A549 (cell line): Measurements from ENCODE around the gene RNF167. TPM values are rescaled to one million over a fixed set of nuclear protein-coding genes. Genes with fewer than 3 reads are reported as not detected.

ENCODE experiments used
- ATAC-seq, 2 experiments: fragments of 200-7000 bp in 1 of 2; fragments of >200 bp in 1 of 2; cut with Nextera tagmentation in 1 of 2; cut with Tn5 transposase in 1 of 2; 3 replicates each; pipeline versions ENCODE4 v1.8.0 to v1.9.1; 2018 to 2020; ENCODE audit warnings: mild to moderate bottlenecking in 1 of 2, moderate library complexity in 1 of 2
- CTCF ChIA-PET: fragments of 300-600 bp; sonication (Branson Sonifier 250); formaldehyde crosslinking; extraction: SDS; loops from one replicate; lab custom pipeline; 2021; ENCODE audit warnings: antibody characterized with exemption, inconsistent platforms; lab: Yijun Ruan, JAX
- POLR2A ChIA-PET: fragments of 350-600 bp; formaldehyde crosslinking; extraction: SDS; loops from one replicate; lab custom pipeline; 2021; ENCODE audit warnings: antibody characterized with exemption, inconsistent platforms; lab: Yijun Ruan, JAX
- DNase-seq, 2 experiments: peaks; one replicate each; pipeline versions ENCODE4 v3.0.0 to v3.0.0-alpha.2; 2011 to 2016; ENCODE audit warnings: low read depth in 1 of 2, low spot score in 1 of 2
- FAIRE-seq: peaks from 2 replicates; lab custom pipeline; 2011; peaks lifted over from hg19 to GRCh38; lab: Jason Lieb, UNC
- H3K27ac ChIP-seq, 2 experiments: fragments of >200 bp; sonication (Bioruptor Twin); formaldehyde crosslinking; 3 replicates each; pipeline ENCODE4 v1.5.1; 2016 to 2017
- H3K4me1 ChIP-seq: fragments of >200 bp; sonication (Bioruptor Twin); formaldehyde crosslinking; 3 replicates; pipeline ENCODE4 v1.6.1; 2016
- H3K4me2 ChIP-seq: fragments of >200 bp; sonication (Bioruptor Twin); formaldehyde crosslinking; 3 replicates; pipeline ENCODE4 v1.6.1; 2016
- H3K4me3 ChIP-seq: fragments of >200 bp; sonication (Bioruptor Twin); formaldehyde crosslinking; 3 replicates; pipeline ENCODE4 v1.5.1; 2016
- H3K9me3 ChIP-seq: fragments of >200 bp; sonication (Bioruptor Twin); formaldehyde crosslinking; 3 replicates; pipeline ENCODE4 v1.6.1; 2016
- BCL3 ChIP-seq: fragments of >200 bp; sonication (Bioruptor Twin); formaldehyde crosslinking; IDR thresholded peaks from 3 replicates; pipeline ENCODE4 v1.6.1; 2016
- CHD2 ChIP-seq: fragments of 150-350 bp; IDR thresholded peaks from 2 replicates; pipeline ENCODE4 v1.6.1; 2014; ENCODE audit warnings: low read length; ENCODE audit not compliant: partially characterized antibody
- CHD4 ChIP-seq: fragments of 200-600 bp; sonication (generic); IDR thresholded peaks from 2 replicates; pipeline ENCODE4 v1.6.1; 2016; ENCODE audit warnings: antibody characterized with exemption, mild to moderate bottlenecking, borderline replicate concordance
- E2F6 ChIP-seq: IDR thresholded peaks from 2 replicates; pipeline ENCODE4 v1.6.1; 2012; ENCODE audit warnings: low read depth, borderline replicate concordance
- EHF ChIP-seq: fragments of 250-450 bp; sonication (Bioruptor Pico); IDR thresholded peaks from 2 replicates; pipeline ENCODE4 v1.5.0; 2020; ENCODE audit warnings: mild to moderate bottlenecking
- ESRRA ChIP-seq: fragments of 150-350 bp; IDR thresholded peaks from 2 replicates; pipeline ENCODE4 v1.6.1; 2014; ENCODE audit warnings: mild to moderate bottlenecking, low read length, borderline replicate concordance
- FOSB ChIP-seq: fragments of 250-450 bp; sonication (Bioruptor Pico); IDR thresholded peaks from 2 replicates; pipeline ENCODE4 v1.5.0; 2020; ENCODE audit warnings: mild to moderate bottlenecking, moderate library complexity
- FOSL2 ChIP-seq, 2 experiments: fragments of 450-650 bp in 1 of 2; fragments of >200 bp in 1 of 2; sonication (Bioruptor Twin) in 1 of 2; formaldehyde crosslinking; IDR thresholded peaks; 2 replicates each; pipeline versions ENCODE4 v1.5.0 to v1.6.1; 2016 to 2020; ENCODE audit warnings: mild to moderate bottlenecking in 1 of 2, moderate library complexity in 1 of 2
- HDAC2 ChIP-seq: fragments of 200-600 bp; sonication (generic); IDR thresholded peaks from 2 replicates; pipeline ENCODE4 v1.6.1; 2016
- HMGXB4 ChIP-seq: fragments of 250-450 bp; sonication (Bioruptor Pico); IDR thresholded peaks from 2 replicates; pipeline ENCODE4 v1.5.0; 2021; ENCODE audit warnings: mild to moderate bottlenecking, moderate library complexity, borderline replicate concordance
- HOXB13 ChIP-seq: fragments of 250-450 bp; sonication (Bioruptor Pico); IDR thresholded peaks from 2 replicates; pipeline ENCODE4 v1.5.0; 2020; ENCODE audit warnings: low read depth, mild to moderate bottlenecking, moderate library complexity
- JUN ChIP-seq, 2 experiments: fragments of >200 bp; sonication (Bioruptor Twin); formaldehyde crosslinking; IDR thresholded peaks; 2 replicates in 1 of 2; 3 replicates in 1 of 2; pipeline ENCODE4 v1.6.1; 2016 to 2017
- MAFK ChIP-seq: fragments of 450-650 bp; IDR thresholded peaks from 2 replicates; pipeline ENCODE4 v1.6.1; 2014; ENCODE audit not compliant: partially characterized antibody
- PHF8 ChIP-seq: fragments of 200-600 bp; sonication (generic); IDR thresholded peaks from 2 replicates; pipeline ENCODE4 v1.6.1; 2016; ENCODE audit warnings: low read depth, mild to moderate bottlenecking, antibody characterized with exemption, moderate library complexity, borderline replicate concordance
- POLR2A ChIP-seq: IDR thresholded peaks from 2 replicates; pipeline ENCODE4 v1.6.1; 2012; ENCODE audit warnings: mild to moderate bottlenecking, low read length
- REST ChIP-seq: fragments of 200-600 bp; sonication (generic); IDR thresholded peaks from 2 replicates; pipeline ENCODE4 v1.6.1; 2016; ENCODE audit warnings: antibody characterized with exemption, mild to moderate bottlenecking, moderate library complexity
- WGBS: methylation state at CpG from one replicate; pipeline ENCODE4 v1.1.6; 2017; ENCODE audit errors: missing lambda C conversion rate; 5-methylcytosine and 5-hydroxymethylcytosine counted together
- polyA plus RNA-seq, 4 experiments: library from polyadenylated mRNA; depleted of rRNA in 3 of 4; stranded (reverse); fragments of >200 nt; fragmentation: RNase III in 1 of 4; extraction: RNeasy Plus Mini Kit Qiagen cat#74134 plus additional on column Dnase treatment in 1 of 4; gene quantifications; 2 replicates in 3 of 4; 3 replicates in 1 of 4; pipeline ENCODE4 v1.2.3, GENCODE V29; 2011 to 2017
- TF ChIP-seq, protein P1 (sequence below): IDR thresholded peaks from 2 replicates; pipeline ENCODE4 v1.6.1; 2012
- TF ChIP-seq, protein P2 (sequence below): fragments of >200 bp; sonication (Bioruptor Twin); formaldehyde crosslinking; IDR thresholded peaks from 3 replicates; pipeline ENCODE4 v1.5.1; 2016

Gene RNF167
- polyA plus RNA-seq, 2 of the 4 experiments (the other 2 are of a cell fraction): 86.4 to 98.7 TPM

DNA sequence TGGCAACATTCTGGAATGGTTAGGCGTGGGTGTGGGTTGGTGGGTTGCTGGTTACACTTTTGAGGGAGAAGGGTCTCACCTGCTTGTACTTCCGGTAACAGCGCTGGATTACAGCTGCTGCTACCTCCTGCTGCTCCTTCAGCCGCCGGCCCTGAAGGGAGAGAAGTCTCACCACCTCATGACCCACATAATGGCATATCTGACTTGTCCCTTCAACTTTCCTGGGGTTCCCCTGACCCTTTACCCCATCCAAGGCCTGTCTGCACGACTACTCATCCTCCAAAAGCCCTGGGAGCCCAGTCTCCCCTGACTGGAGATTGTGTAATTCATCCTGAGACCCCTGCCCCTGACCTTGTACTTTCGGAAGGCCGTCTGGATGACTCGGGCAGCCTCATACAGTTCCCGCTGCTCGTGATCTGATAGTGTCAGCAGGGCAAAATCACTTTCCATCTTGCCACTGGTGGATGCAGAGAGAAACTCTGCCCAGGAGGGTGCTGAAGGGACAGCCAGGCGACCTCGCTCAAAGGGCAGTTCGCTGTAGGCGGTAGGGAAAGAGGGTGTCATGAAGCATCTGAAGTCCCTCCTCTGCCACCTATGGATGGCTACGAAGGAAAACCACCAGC lies 29.6 kb downstream of the RNF167 start:
- Histone ChIP-seq H3K4me2 (peak overlapping the region; percentile 84; the same call in 2 of the 3 replicates), H3K9me3 (no peaks in the 10 kb centered on the region)
- no peak for FAIRE-seq
- WGBS: 91% methylated on average over 16 of the region's 16 CpGs
- POLR2A ChIA-PET: interaction anchor here (0.8 to 2.0 kb wide), 3 partner anchors 17 to 30 kb away, joined by 3 to 10 read pairs (median 8); partner anchors contain the start of genes CAMTA2, RNF167 and SLC25A11
- TF ChIP-seq ESRRA (no peak), HDAC2 (no peak), POLR2A (no peak), CHD4 (no peak), MAFK (no peak)
- TF ChIP-seq, all 56 proteins: peak for 0
- DNase-seq: no peak
- Histone ChIP-seq H3K4me1 (peaks cover 21% of the 10 kb centered on the region), H3K4me3 (no peak overlapping the region), H3K27ac (peak overlapping the region; percentile 91 to 95; a peak in 4 of 6 replicates)
- ATAC-seq: no peak
- CTCF ChIA-PET: interaction anchor here (1.2 to 11.2 kb wide), 7 partner anchors 10 to 93 kb away, joined by 3 to 148 read pairs (median 7); partner anchors contain the start of genes CAMTA2 and CHRNE

- no peak for ATAC-seq
- Histone ChIP-seq H3K4me1 (peaks cover 21% of the 10 kb centered on the region), H3K9me3 (no peaks in the 10 kb centered on the region), H3K4me2 (no peak overlapping the region), H3K27ac (peak overlapping the region in 1 of 2 experiments; percentile 95; a peak in 1 of 6 replicates), H3K4me3 (no peak overlapping the region)
- WGBS: 98% methylated on average over 8 of the region's 8 CpGs
- no peak for DNase-seq
- no peak for FAIRE-seq
- TF ChIP-seq JUN (IDR thresholded peaks at IDR 0.05): no peak
- TF ChIP-seq PHF8: no peak
- no peak for TF ChIP-seq EHF (CRISPR knock-in tag)
- no peak for TF ChIP-seq HMGXB4 (CRISPR knock-in tag)
- TF ChIP-seq, protein P1, sequence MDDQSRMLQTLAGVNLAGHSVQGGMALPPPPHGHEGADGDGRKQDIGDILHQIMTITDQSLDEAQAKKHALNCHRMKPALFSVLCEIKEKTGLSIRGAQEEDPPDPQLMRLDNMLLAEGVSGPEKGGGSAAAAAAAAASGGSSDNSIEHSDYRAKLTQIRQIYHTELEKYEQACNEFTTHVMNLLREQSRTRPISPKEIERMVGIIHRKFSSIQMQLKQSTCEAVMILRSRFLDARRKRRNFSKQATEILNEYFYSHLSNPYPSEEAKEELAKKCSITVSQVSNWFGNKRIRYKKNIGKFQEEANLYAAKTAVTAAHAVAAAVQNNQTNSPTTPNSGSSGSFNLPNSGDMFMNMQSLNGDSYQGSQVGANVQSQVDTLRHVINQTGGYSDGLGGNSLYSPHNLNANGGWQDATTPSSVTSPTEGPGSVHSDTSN: no peak
- TF ChIP-seq HOXB13: no peak
- TF ChIP-seq CHD2: no peak
- TF ChIP-seq ESRRA: no peak
- TF ChIP-seq FOSL2 (IDR thresholded peaks at IDR 0.05): no peak
- TF ChIP-seq FOSL2 (CRISPR knock-in tag; IDR thresholded peaks at IDR 0.05): no peak
- TF ChIP-seq FOSB (CRISPR knock-in tag): no peak
- TF ChIP-seq BCL3: no peak
- CTCF ChIA-PET: interaction anchor here (0.9 to 11.2 kb wide), 9 partner anchors 9 to 404 kb away, joined by 3 to 148 read pairs (median 6); partner anchors contain the start of genes CAMTA2, CHRNE, RNF167 and SLC25A11
- POLR2A ChIA-PET: interaction anchor here (0.8 to 2.0 kb wide), 3 partner anchors 17 to 30 kb away, joined by 3 to 10 read pairs (median 8); partner anchors contain the start of genes CAMTA2, RNF167 and SLC25A11
Observed at GRCh38 chr17:4970273-4970672, 30.2 kb downstream of the RNF167 start.

GRCh38 chr17:4971826-4972225 lies 31.8 kb downstream of the RNF167 start:
- ChIA-PET CTCF (interaction anchor here (0.9 to 11.2 kb wide), 5 partner anchors 8 to 91 kb away, joined by 3 to 148 read pairs (median 34); partner anchors contain the start of gene CAMTA2), POLR2A (interaction anchor here (1.9 kb wide), 1 partner anchor 32 kb away, joined by 10 read pairs; the partner anchor contains the start of genes RNF167 and SLC25A11)
- ATAC-seq (no peak), FAIRE-seq (no peak), DNase-seq (no peak)
- H3K4me3 ChIP-seq: no peak overlapping the region
- H3K9me3 ChIP-seq: no peaks in the 10 kb centered on the region
- H3K4me1 ChIP-seq: peaks cover 15% of the 10 kb centered on the region
- 80% methylated on average over 6 of the region's 6 CpGs for WGBS
- no peak overlapping the region for H3K4me2 ChIP-seq
- TF ChIP-seq REST (no peak), PHF8 (no peak), E2F6 (no peak), JUN (IDR thresholded peaks at IDR 0.05) (0 out of 5 replicates have a peak, but pooled peaks of 1 of the 2 experiments have one; percentile 10)
- TF ChIP-seq, protein P2, sequence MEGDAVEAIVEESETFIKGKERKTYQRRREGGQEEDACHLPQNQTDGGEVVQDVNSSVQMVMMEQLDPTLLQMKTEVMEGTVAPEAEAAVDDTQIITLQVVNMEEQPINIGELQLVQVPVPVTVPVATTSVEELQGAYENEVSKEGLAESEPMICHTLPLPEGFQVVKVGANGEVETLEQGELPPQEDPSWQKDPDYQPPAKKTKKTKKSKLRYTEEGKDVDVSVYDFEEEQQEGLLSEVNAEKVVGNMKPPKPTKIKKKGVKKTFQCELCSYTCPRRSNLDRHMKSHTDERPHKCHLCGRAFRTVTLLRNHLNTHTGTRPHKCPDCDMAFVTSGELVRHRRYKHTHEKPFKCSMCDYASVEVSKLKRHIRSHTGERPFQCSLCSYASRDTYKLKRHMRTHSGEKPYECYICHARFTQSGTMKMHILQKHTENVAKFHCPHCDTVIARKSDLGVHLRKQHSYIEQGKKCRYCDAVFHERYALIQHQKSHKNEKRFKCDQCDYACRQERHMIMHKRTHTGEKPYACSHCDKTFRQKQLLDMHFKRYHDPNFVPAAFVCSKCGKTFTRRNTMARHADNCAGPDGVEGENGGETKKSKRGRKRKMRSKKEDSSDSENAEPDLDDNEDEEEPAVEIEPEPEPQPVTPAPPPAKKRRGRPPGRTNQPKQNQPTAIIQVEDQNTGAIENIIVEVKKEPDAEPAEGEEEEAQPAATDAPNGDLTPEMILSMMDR: no peak
- H3K27ac ChIP-seq: no peak overlapping the region
